ENCODE results near the gene SLC22A16.

GRCh38 chr6:110517601-110518281 lies 41.3 kb upstream of the SLC22A16 start:
- TF ChIP-seq, protein P1, sequence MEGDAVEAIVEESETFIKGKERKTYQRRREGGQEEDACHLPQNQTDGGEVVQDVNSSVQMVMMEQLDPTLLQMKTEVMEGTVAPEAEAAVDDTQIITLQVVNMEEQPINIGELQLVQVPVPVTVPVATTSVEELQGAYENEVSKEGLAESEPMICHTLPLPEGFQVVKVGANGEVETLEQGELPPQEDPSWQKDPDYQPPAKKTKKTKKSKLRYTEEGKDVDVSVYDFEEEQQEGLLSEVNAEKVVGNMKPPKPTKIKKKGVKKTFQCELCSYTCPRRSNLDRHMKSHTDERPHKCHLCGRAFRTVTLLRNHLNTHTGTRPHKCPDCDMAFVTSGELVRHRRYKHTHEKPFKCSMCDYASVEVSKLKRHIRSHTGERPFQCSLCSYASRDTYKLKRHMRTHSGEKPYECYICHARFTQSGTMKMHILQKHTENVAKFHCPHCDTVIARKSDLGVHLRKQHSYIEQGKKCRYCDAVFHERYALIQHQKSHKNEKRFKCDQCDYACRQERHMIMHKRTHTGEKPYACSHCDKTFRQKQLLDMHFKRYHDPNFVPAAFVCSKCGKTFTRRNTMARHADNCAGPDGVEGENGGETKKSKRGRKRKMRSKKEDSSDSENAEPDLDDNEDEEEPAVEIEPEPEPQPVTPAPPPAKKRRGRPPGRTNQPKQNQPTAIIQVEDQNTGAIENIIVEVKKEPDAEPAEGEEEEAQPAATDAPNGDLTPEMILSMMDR (IDR thresholded peaks at IDR 0.05; ENCODE audit: poor library complexity), result no peak
- TF ChIP-seq EZH2 (IDR thresholded peaks at IDR 0.05; ENCODE audit: borderline replicate concordance) (no peak), EZH2phosphoT487 (IDR thresholded peaks at IDR 0.05; ENCODE audit: low read depth, severe bottlenecking, unreplicated experiment) (no peak)
